Fibroblast of lung (primary cell): Measurements from ENCODE around the gene INO80C. TPM values are rescaled to one million over a fixed set of nuclear protein-coding genes. Genes with fewer than 3 reads are reported as not detected.

ENCODE experiments used
- DNase-seq, 2 donors: peaks; one replicate each; pipeline versions ENCODE4 v3.0.0 to v3.0.0-alpha.2; 2010; ENCODE audit warnings: low read depth in 2 of 2
- H2AFZ ChIP-seq: 2 replicates; pipeline ENCODE4 v1.5.1; 2012; ENCODE audit warnings: low read length, control low read depth, inconsistent platforms
- H3K27ac ChIP-seq: 2 replicates; pipeline ENCODE4 v1.5.1; 2011; ENCODE audit warnings: low read length, control low read depth; ENCODE audit not compliant: insufficient read depth
- H3K27me3 ChIP-seq: 2 replicates; pipeline ENCODE4 v1.5.1; 2011; ENCODE audit warnings: mild to moderate bottlenecking, low read length; ENCODE audit not compliant: control insufficient read depth, insufficient read depth
- H3K36me3 ChIP-seq: 2 replicates; pipeline ENCODE4 v1.5.1; 2011; ENCODE audit warnings: low read length; ENCODE audit not compliant: control insufficient read depth, insufficient read depth
- H3K4me1 ChIP-seq: 2 replicates; pipeline ENCODE4 v1.5.1; 2011; ENCODE audit warnings: low read length; ENCODE audit not compliant: control insufficient read depth, insufficient read depth; ENCODE audit errors: extremely low read depth
- H3K4me2 ChIP-seq: 2 replicates; pipeline ENCODE4 v1.5.1; 2011; ENCODE audit warnings: low read length, control low read depth; ENCODE audit not compliant: insufficient read depth; ENCODE audit errors: extremely low read depth
- H3K4me3 ChIP-seq, 4 experiments: fragments of 200-600 bp in 1 of 4; sonication (generic) in 1 of 4; replicated peaks in 1 of 4; 2 replicates each; pipeline ENCODE4 v1.5.1; 2011 to 2016; ENCODE audit warnings: low read length in 4 of 4, low read depth in 3 of 4, mild to moderate bottlenecking in 3 of 4, control low read depth in 2 of 4, inconsistent platforms in 1 of 4, mixed read lengths in 1 of 4; ENCODE audit not compliant: insufficient read depth in 1 of 4; ENCODE audit errors: control extremely low read depth in 1 of 4
- H3K79me2 ChIP-seq: 2 replicates; pipeline ENCODE4 v1.5.1; 2012; ENCODE audit warnings: mild to moderate bottlenecking, low read length, inconsistent platforms; ENCODE audit not compliant: control insufficient read depth, insufficient read depth
- H3K9ac ChIP-seq: 2 replicates; pipeline ENCODE4 v1.5.1; 2011; ENCODE audit warnings: mild to moderate bottlenecking, low read length, control low read depth; ENCODE audit not compliant: insufficient read depth
- H3K9me3 ChIP-seq: 2 replicates; pipeline ENCODE4 v1.5.1; 2012; ENCODE audit warnings: low read depth, low read length; ENCODE audit not compliant: control insufficient read depth, insufficient read depth
- H4K20me1 ChIP-seq: 2 replicates; pipeline ENCODE4 v1.5.1; 2011; ENCODE audit warnings: low read length; ENCODE audit not compliant: control insufficient read depth, insufficient read depth; ENCODE audit errors: extremely low read depth
- EZH2 ChIP-seq: IDR thresholded peaks from 2 replicates; pipeline ENCODE4 v1.5.1; 2012; ENCODE audit warnings: low read length, control low read depth, mild to moderate bottlenecking; ENCODE audit errors: missing control alignments
- polyA plus RNA-seq, 2 donors: library from polyadenylated mRNA; depleted of rRNA in 1 of 2; stranded (reverse) in 1 of 2; unstranded in 1 of 2; fragments of >200 nt; gene quantifications; 2 replicates each; pipeline ENCODE4 v1.2.1, GENCODE V29; 2011 to 2012; ENCODE audit warnings: missing spikeins in 1 of 2
- total RNA-seq: library from RNA; depleted of rRNA; stranded (reverse); fragments of >200 nt; gene quantifications from 2 replicates; pipeline ENCODE4 v1.2.1, GENCODE V29; 2014
- TF ChIP-seq, protein P1 (sequence below), 2 donors: IDR thresholded peaks in 1 of 2; conservative IDR thresholded peaks in 1 of 2; 1 replicate in 1 of 2; 2 replicates in 1 of 2; pipeline ENCODE4 v1.5.1; 2011 to 2012; ENCODE audit warnings: low read length in 2 of 2, control low read depth in 1 of 2, inconsistent platforms in 1 of 2, low read depth in 1 of 2, mild to moderate bottlenecking in 1 of 2

The INO80C gene
- total and polyA plus RNA-seq, 2 donors (not counting 1 experiment from before 2014, with no cell fraction given): 3.1 to 9.4 TPM

DNA sequence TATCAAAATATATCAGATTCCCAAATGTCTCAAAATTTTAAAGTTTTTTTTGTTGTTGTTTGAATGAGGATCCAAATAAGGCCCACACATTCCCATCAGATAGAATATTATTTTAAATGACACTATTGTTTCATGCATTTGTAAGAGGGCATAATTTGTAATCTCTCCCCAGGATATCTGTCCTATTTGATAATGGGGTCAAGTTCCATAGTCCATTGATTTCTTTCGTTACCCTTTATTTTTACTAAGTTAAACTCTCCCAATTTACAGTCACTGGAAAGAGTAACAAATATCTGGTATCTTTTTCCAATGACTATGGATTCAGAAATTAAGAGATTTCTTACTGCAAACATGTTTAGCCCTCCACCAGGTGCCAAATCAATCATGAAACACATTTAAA lies 32.4 kb downstream of the INO80C start:
- no peak overlapping the region for H3K27ac ChIP-seq
- H3K79me2 ChIP-seq: no peaks in the 10 kb centered on the region
- H3K9me3 ChIP-seq: no peaks in the 10 kb centered on the region
- H2AFZ ChIP-seq: no peak overlapping the region
- no peaks in the 10 kb centered on the region for H3K36me3 ChIP-seq
- no peak for DNase-seq
- peaks cover 3% of the 10 kb centered on the region for H3K4me1 ChIP-seq
- H4K20me1 ChIP-seq: no peaks in the 10 kb centered on the region
- H3K4me2 ChIP-seq: no peak overlapping the region
- H3K9ac ChIP-seq: no peak overlapping the region
- no peak overlapping the region for H3K4me3 ChIP-seq
- H3K27me3 ChIP-seq: no peaks in the 10 kb centered on the region
- TF ChIP-seq, protein P1, sequence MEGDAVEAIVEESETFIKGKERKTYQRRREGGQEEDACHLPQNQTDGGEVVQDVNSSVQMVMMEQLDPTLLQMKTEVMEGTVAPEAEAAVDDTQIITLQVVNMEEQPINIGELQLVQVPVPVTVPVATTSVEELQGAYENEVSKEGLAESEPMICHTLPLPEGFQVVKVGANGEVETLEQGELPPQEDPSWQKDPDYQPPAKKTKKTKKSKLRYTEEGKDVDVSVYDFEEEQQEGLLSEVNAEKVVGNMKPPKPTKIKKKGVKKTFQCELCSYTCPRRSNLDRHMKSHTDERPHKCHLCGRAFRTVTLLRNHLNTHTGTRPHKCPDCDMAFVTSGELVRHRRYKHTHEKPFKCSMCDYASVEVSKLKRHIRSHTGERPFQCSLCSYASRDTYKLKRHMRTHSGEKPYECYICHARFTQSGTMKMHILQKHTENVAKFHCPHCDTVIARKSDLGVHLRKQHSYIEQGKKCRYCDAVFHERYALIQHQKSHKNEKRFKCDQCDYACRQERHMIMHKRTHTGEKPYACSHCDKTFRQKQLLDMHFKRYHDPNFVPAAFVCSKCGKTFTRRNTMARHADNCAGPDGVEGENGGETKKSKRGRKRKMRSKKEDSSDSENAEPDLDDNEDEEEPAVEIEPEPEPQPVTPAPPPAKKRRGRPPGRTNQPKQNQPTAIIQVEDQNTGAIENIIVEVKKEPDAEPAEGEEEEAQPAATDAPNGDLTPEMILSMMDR (conservative IDR thresholded peaks at IDR 0.05 in 1 of 2, IDR thresholded peaks at IDR 0.05 in 1 of 2; ENCODE audit: low read depth in 1 of 2, low read length in 2 of 2): no peak
- no peak for TF ChIP-seq EZH2

DNA sequence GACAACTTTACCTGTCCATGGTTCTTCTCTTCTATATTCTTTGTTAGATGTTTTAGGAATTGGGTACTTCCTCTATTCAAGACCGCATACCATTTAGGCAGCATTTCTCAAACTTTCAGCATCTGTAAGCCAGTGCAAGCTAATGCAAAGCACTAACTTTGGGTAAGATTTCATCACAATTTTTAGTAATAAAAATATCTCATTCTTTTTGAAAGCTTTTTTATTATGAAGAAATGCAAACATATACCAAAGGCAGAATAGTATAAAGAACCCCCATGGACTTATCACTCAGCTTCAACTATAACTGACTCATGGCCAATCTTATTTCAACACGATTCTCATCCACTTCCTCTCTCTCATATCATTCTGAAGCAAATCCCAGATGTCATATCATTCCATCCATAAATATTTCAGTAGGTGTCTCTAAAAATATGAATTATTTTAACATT lies 32.9 kb downstream of the INO80C start:
- TF ChIP-seq, protein P1 (conservative IDR thresholded peaks at IDR 0.05 in 1 of 2, IDR thresholded peaks at IDR 0.05 in 1 of 2; ENCODE audit: low read depth in 1 of 2, low read length in 2 of 2): no peak
- no peak for TF ChIP-seq EZH2

DNA sequence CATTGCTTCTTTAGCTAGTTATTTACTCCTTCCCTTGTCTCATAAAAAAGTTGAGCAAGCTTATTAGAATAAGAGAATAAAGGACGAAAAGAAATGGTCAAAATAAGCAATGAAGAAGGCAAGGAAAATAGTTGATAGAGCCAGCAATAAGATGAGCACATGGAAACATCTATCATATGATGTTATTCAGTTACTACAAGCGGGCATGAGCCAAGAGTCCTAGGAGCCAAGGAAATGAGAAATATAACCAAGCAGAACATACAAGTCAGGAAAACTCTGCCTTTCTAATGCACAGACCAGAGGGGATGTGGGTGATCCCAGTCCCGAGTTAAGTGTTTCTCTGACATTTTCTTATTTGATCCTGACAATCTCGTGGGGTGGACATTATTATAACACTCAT lies 33.9 kb downstream of the INO80C start:
- no peak for DNase-seq
- H3K9ac ChIP-seq: no peak overlapping the region
- H3K36me3 ChIP-seq: no peaks in the 10 kb centered on the region
- H3K27me3 ChIP-seq: no peaks in the 10 kb centered on the region
- no peak overlapping the region for H3K4me2 ChIP-seq
- no peaks in the 10 kb centered on the region for H3K9me3 ChIP-seq
- no peak overlapping the region for H2AFZ ChIP-seq
- H3K4me1 ChIP-seq: peaks cover 7% of the 10 kb centered on the region
- H3K79me2 ChIP-seq: no peaks in the 10 kb centered on the region
- H3K4me3 ChIP-seq: no peak overlapping the region
- TF ChIP-seq, protein P1 (conservative IDR thresholded peaks at IDR 0.05 in 1 of 2, IDR thresholded peaks at IDR 0.05 in 1 of 2; ENCODE audit: low read depth in 1 of 2, low read length in 2 of 2): no peak
- TF ChIP-seq EZH2: no peak
- no peaks in the 10 kb centered on the region for H4K20me1 ChIP-seq
- H3K27ac ChIP-seq: no peak overlapping the region

More for the DNA sequence above, 32.9 kb downstream of the INO80C start:
- Histone ChIP-seq H3K4me1 (peaks cover 3% of the 10 kb centered on the region), H3K4me2 (no peak overlapping the region), H3K36me3 (no peaks in the 10 kb centered on the region), H3K79me2 (no peaks in the 10 kb centered on the region), H3K27me3 (no peaks in the 10 kb centered on the region), H3K9me3 (no peaks in the 10 kb centered on the region), H3K9ac (no peak overlapping the region), H3K27ac (no peak overlapping the region), H4K20me1 (no peaks in the 10 kb centered on the region), H3K4me3 (no peak overlapping the region), H2AFZ (no peak overlapping the region)
- DNase-seq: no peak
